ENCODE results near the gene RAPGEF1. TPM values are rescaled to one million over a fixed set of nuclear protein-coding genes. Genes with fewer than 3 reads are reported as not detected.

The RAPGEF1 gene
- total and polyA plus RNA-seq, 2 of the 13 experiments (the other 11 are each of a cell fraction or from before 2014, with no cell fraction given), result 21.2 to 38.9 TPM

DNA sequence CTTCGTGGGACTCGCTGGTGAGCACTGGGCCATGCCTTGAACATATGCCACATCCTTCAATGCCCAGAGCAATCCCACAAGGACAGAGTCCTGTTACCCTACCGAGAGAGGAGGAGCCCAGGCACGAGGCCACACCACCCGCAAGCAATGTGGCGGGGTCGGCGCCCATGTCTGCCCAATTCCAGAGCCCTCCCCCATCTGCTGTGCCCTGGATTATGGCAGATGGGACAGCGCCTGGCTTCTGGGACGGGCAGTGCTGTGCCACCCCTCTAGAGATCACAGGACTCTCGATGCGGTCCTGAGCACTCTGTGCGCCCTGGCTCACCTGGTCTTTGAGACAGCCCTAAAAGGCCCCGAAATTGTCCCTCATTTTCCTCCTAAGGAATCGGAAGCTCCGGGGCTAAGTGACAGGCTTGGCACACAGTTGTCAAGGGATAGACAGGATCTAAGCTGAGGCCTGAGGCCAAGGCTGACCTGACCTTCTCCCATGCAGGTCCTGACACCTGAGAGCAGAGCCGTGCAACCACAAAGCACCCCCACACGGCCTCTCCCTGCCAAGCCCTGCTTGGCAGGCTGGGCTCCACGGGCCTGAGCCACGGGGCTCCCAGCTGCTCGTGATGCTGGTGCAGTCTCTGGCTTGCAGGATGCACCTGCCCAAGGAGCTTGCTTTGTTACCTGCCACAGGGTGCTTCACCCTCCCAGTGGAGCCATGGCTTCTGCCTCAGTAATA, 145.8 kb downstream of the RAPGEF1 start:
- Histone ChIP-seq H3K27ac (ENCODE audit: extremely low read length, insufficient read depth, low read length) (no peak overlapping the region), H3K4me1 (ENCODE audit: insufficient read depth, low read length) (peaks cover 14% of the 10 kb centered on the region), H2AFZ (ENCODE audit: low read length) (no peak overlapping the region), H3K4me2 (ENCODE audit: low read depth, low read length) (no peak overlapping the region), H4K20me1 (ENCODE audit: insufficient read depth, low read length) (no peaks in the 10 kb centered on the region), H3K4me3 (replicated peaks in 1 of 3; ENCODE audit: insufficient read depth in 1 of 3, low read depth in 2 of 3, low read length in 3 of 3) (no peak overlapping the region), H3K9ac (ENCODE audit: insufficient read depth, low read depth, low read length) (no peak overlapping the region), H3K36me3 (replicated peaks in 1 of 2; ENCODE audit: control insufficient read depth in 1 of 2, insufficient read depth in 2 of 2, low read length in 2 of 2) (peaks cover 17 to 44% of the 10 kb centered on the region in 2 experiments; a peak in 4 of 5 replicates), H3K27me3 (ENCODE audit: control insufficient read depth in 1 of 2, insufficient read depth in 2 of 2, low read length in 2 of 2) (no peaks in the 10 kb centered on the region), H3K79me2 (ENCODE audit: insufficient read depth, low read length) (no peaks in the 10 kb centered on the region), H3K9me3 (ENCODE audit: low read length) (no peaks in the 10 kb centered on the region)
- no peak for DNase-seq (ENCODE audit: low spot score)
- intact Hi-C loops (cut with micrococcal nuclease; ENCODE audit: unreplicated experiment), result no loop called here
- in situ Hi-C loops (cut with HindIII; ENCODE audit: extremely low pct_ligation_motif_present, low pct_unique_long_range_greater_than_20kb), result loop anchor here (5.0 to 25.0 kb wide), 2 partner anchors 148 to 643 kb away; partner anchors contain the start of gene RAPGEF1
- TF ChIP-seq ZNF557 (CRISPR knock-in tag; IDR thresholded peaks at IDR 0.05), result no peak
- TF ChIP-seq ISX (CRISPR knock-in tag; conservative IDR thresholded peaks at IDR 0.05), result no peak
- TF ChIP-seq RBAK (CRISPR knock-in tag; IDR thresholded peaks at IDR 0.05), result no peak
- no peak for TF ChIP-seq ZNF260 (CRISPR knock-in tag; IDR thresholded peaks at IDR 0.05; ENCODE audit: borderline replicate concordance, low read depth)
- TF ChIP-seq ZFP37 (CRISPR knock-in tag; IDR thresholded peaks at IDR 0.05; ENCODE audit: borderline replicate concordance), result no peak
- TF ChIP-seq NCOR1 (IDR thresholded peaks at IDR 0.05; ENCODE audit: borderline replicate concordance, low read length), result no peak
- TF ChIP-seq, protein P1, sequence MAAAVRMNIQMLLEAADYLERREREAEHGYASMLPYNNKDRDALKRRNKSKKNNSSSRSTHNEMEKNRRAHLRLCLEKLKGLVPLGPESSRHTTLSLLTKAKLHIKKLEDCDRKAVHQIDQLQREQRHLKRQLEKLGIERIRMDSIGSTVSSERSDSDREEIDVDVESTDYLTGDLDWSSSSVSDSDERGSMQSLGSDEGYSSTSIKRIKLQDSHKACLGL (CRISPR knock-in tag; IDR thresholded peaks at IDR 0.05), result no peak
- TF ChIP-seq ZFX (CRISPR knock-in tag; IDR thresholded peaks at IDR 0.05; ENCODE audit: low read depth), result no peak
- no peak for TF ChIP-seq ZSCAN12 (CRISPR knock-in tag; IDR thresholded peaks at IDR 0.05)
- no peak for TF ChIP-seq GABPA (IDR thresholded peaks at IDR 0.05; ENCODE audit: low read depth, low read length)
- no peak for TF ChIP-seq GABPA (CRISPR knock-in tag; IDR thresholded peaks at IDR 0.05; ENCODE audit: low read depth)
- no peak for TF ChIP-seq ZNF780A (CRISPR knock-in tag; IDR thresholded peaks at IDR 0.05)
- TF ChIP-seq, protein P2, sequence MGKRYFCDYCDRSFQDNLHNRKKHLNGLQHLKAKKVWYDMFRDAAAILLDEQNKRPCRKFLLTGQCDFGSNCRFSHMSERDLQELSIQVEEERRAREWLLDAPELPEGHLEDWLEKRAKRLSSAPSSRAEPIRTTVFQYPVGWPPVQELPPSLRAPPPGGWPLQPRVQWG (CRISPR knock-in tag; IDR thresholded peaks at IDR 0.05; ENCODE audit: borderline replicate concordance, low read depth), result no peak
- no peak for TF ChIP-seq MED8 (CRISPR knock-in tag; IDR thresholded peaks at IDR 0.05; ENCODE audit: insufficient replicate concordance)
- TF ChIP-seq, protein P3, sequence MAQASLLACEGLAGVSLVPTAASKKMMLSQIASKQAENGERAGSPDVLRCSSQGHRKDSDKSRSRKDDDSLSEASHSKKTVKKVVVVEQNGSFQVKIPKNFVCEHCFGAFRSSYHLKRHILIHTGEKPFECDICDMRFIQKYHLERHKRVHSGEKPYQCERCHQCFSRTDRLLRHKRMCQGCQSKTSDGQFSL (CRISPR knock-in tag; IDR thresholded peaks at IDR 0.05), result no peak
- TF ChIP-seq ZNF772 (CRISPR knock-in tag; IDR thresholded peaks at IDR 0.05), result no peak
- TF ChIP-seq ZNF749 (CRISPR knock-in tag; IDR thresholded peaks at IDR 0.05; ENCODE audit: borderline replicate concordance), result no peak
- no peak for TF ChIP-seq ZBTB20 (CRISPR knock-in tag; IDR thresholded peaks at IDR 0.05; ENCODE audit: borderline replicate concordance, low read depth)
- TF ChIP-seq PHB2 (IDR thresholded peaks at IDR 0.05; ENCODE audit: partially characterized antibody), result no peak
- no peak for TF ChIP-seq KDM5A (IDR thresholded peaks at IDR 0.05; ENCODE audit: borderline replicate concordance, low read length)
- TF ChIP-seq, protein P4, sequence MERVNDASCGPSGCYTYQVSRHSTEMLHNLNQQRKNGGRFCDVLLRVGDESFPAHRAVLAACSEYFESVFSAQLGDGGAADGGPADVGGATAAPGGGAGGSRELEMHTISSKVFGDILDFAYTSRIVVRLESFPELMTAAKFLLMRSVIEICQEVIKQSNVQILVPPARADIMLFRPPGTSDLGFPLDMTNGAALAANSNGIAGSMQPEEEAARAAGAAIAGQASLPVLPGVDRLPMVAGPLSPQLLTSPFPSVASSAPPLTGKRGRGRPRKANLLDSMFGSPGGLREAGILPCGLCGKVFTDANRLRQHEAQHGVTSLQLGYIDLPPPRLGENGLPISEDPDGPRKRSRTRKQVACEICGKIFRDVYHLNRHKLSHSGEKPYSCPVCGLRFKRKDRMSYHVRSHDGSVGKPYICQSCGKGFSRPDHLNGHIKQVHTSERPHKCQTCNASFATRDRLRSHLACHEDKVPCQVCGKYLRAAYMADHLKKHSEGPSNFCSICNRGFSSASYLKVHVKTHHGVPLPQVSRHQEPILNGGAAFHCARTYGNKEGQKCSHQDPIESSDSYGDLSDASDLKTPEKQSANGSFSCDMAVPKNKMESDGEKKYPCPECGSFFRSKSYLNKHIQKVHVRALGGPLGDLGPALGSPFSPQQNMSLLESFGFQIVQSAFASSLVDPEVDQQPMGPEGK (CRISPR knock-in tag; IDR thresholded peaks at IDR 0.05), result no peak
- FAIRE-seq, result no peak
- POLR2A ChIA-PET, result no interaction called here
- no peak for ATAC-seq
- 95% methylated on average over 15 of the region's 21 CpGs for WGBS (ENCODE audit: low lambda C conversion rate)
- no TSS peak for BruUV-seq (replicated peaks)
- CTCF ChIA-PET (ENCODE audit: low intra/inter-chr PET ratio, low total read pairs), result interaction anchor here (1.8 to 5.7 kb wide), 2 partner anchors 146 to 148 kb away, joined by 6 to 185 read pairs; partner anchors contain the start of gene RAPGEF1
